ENCODE measurements around the gene C20orf204.

C20orf204 gene

GRCh38 chr20:64072498-64073063 is 36.6 kb downstream of the C20orf204 start:
- DNase-seq, result no peak

- no peak for DNase-seq
Observed at GRCh38 chr20:64073476-64074183, 37.6 kb downstream of the C20orf204 start.

- DNase-seq, result no peak
Observed at GRCh38 chr20:64074184-64074789, 38.3 kb downstream of the C20orf204 start.

- DNase-seq, result no peak
Observed at GRCh38 chr20:64074963-64075362, 39.0 kb downstream of the C20orf204 start.

- DNase-seq, result no peak
Observed at GRCh38 chr20:64075556-64075955, 39.6 kb downstream of the C20orf204 start.

- no peak for DNase-seq
Observed at GRCh38 chr20:64076061-64076997, 40.3 kb downstream of the C20orf204 start.

- DNase-seq, result no peak
Observed at GRCh38 chr20:64077094-64077493, 41.1 kb downstream of the C20orf204 start.

GRCh38 chr20:64077541-64077875 is 41.5 kb downstream of the C20orf204 start:
- no peak for DNase-seq

- DNase-seq, result no peak
Observed at GRCh38 chr20:64077876-64078551, 42.0 kb downstream of the C20orf204 start.

- DNase-seq, result no peak
Observed at GRCh38 chr20:64078934-64079272, 42.9 kb downstream of the C20orf204 start.

- DNase-seq, result peak; percentile 72
Observed at GRCh38 chr20:64079273-64080012, 43.5 kb downstream of the C20orf204 start, which contains the start of gene RGS19. Gene RGS19, minus strand, starts transcription at chr20:64079518. Its CDS starts 2,632 bp downstream, at chr20:64076886.

- no peak for DNase-seq
Observed at GRCh38 chr20:64080013-64080812, 44.2 kb downstream of the C20orf204 start, which contains the start of gene OPRL1. Gene OPRL1, plus strand, starts transcription at chr20:64080082. Its CDS starts 12,639 bp downstream, at chr20:64092721.

GRCh38 chr20:64080813-64081623 is 45.0 kb downstream of the C20orf204 start:
- no peak for DNase-seq

GRCh38 chr20:64081624-64081964 is 45.6 kb downstream of the C20orf204 start:
- no peak for DNase-seq

- DNase-seq, result no peak
Observed at GRCh38 chr20:64082126-64082731, 46.2 kb downstream of the C20orf204 start.

GRCh38 chr20:64082820-64083377 is 46.9 kb downstream of the C20orf204 start:
- no peak for DNase-seq

GRCh38 chr20:64083378-64083803 is 47.4 kb downstream of the C20orf204 start:
- peak; percentile 70 for DNase-seq

GRCh38 chr20:64083804-64084684 is 48.1 kb downstream of the C20orf204 start, which contains the start of gene LKAAEAR1:
Gene LKAAEAR1, minus strand, starts transcription at chr20:64084398. Its CDS starts 179 bp downstream, at chr20:64084219.
- DNase-seq, result no peak
